ENCODE measurements around the gene EEFSEC. TPM values are rescaled to one million over a fixed set of nuclear protein-coding genes. Genes with fewer than 3 reads are reported as not detected.

EEFSEC gene
- total RNA-seq, 1 donor from 2014 or later = 6.1 TPM

DNA sequence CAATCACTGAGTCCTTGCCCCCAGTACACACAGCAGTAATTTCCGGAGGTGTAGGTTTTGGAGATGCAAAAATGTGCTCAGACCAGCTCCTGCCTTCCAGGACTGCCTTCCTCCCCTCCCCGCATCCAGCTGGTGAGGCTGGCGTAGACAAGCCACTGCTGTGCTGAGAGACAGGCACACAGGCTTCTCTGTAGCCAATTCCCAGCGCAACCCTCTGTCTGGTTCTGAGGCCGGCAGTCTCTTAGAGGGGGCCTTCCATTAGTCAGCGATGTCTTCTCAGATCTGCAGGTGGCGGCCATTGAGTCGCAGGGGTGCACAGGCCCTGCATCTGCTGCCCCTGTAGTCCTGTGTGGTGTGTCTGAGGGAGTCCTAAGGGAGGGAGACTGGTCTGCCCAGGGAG lies 199.0 kb downstream of the EEFSEC start:
- Mint-ChIP-seq H3K27ac (ENCODE audit: unreplicated experiment) (no peak overlapping the region), H3K9me3 (ENCODE audit: unreplicated experiment) (no peaks in the 10 kb centered on the region), H3K4me3 (ENCODE audit: unreplicated experiment) (no peak overlapping the region), H3K4me1 (ENCODE audit: low read depth, unreplicated experiment) (peaks cover 15% of the 10 kb centered on the region), H3K27me3 (ENCODE audit: low read depth, unreplicated experiment) (peaks cover 2% of the 10 kb centered on the region), H3K36me3 (ENCODE audit: low read depth, unreplicated experiment) (peaks cover 10% of the 10 kb centered on the region)
- Histone ChIP-seq H3K27me3 (ENCODE audit: insufficient read depth, low read length) (no peaks in the 10 kb centered on the region), H3K4me3 (ENCODE audit: insufficient read depth, low read depth, low read length) (no peak overlapping the region), H3K4me2 (ENCODE audit: low read length) (no peak overlapping the region), H3K27ac (ENCODE audit: low read depth, low read length) (no peak overlapping the region), H3K79me2 (ENCODE audit: insufficient read depth, low read length) (no peaks in the 10 kb centered on the region), H2AFZ (ENCODE audit: low read depth, low read length) (no peak overlapping the region), H3K4me1 (ENCODE audit: insufficient read depth, low read length) (peaks cover 6% of the 10 kb centered on the region), H3K9ac (ENCODE audit: low read length) (no peak overlapping the region), H3K9me3 (ENCODE audit: insufficient read depth, low read depth, low read length) (no peaks in the 10 kb centered on the region), H3K36me3 (ENCODE audit: insufficient read depth, low read length) (no peaks in the 10 kb centered on the region), H4K20me1 (ENCODE audit: insufficient read depth, low read length) (peaks cover 8% of the 10 kb centered on the region)
- DNase-seq (ENCODE audit: low read depth) (no peak), FAIRE-seq (no peak)
- TF ChIP-seq EZH2 (IDR thresholded peaks at IDR 0.05; ENCODE audit: insufficient read depth, low read length) = no peak
- TF ChIP-seq, protein P1, sequence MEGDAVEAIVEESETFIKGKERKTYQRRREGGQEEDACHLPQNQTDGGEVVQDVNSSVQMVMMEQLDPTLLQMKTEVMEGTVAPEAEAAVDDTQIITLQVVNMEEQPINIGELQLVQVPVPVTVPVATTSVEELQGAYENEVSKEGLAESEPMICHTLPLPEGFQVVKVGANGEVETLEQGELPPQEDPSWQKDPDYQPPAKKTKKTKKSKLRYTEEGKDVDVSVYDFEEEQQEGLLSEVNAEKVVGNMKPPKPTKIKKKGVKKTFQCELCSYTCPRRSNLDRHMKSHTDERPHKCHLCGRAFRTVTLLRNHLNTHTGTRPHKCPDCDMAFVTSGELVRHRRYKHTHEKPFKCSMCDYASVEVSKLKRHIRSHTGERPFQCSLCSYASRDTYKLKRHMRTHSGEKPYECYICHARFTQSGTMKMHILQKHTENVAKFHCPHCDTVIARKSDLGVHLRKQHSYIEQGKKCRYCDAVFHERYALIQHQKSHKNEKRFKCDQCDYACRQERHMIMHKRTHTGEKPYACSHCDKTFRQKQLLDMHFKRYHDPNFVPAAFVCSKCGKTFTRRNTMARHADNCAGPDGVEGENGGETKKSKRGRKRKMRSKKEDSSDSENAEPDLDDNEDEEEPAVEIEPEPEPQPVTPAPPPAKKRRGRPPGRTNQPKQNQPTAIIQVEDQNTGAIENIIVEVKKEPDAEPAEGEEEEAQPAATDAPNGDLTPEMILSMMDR (IDR thresholded peaks at IDR 0.05; ENCODE audit: insufficient read depth, low read depth, low read length) = no peak

DNA sequence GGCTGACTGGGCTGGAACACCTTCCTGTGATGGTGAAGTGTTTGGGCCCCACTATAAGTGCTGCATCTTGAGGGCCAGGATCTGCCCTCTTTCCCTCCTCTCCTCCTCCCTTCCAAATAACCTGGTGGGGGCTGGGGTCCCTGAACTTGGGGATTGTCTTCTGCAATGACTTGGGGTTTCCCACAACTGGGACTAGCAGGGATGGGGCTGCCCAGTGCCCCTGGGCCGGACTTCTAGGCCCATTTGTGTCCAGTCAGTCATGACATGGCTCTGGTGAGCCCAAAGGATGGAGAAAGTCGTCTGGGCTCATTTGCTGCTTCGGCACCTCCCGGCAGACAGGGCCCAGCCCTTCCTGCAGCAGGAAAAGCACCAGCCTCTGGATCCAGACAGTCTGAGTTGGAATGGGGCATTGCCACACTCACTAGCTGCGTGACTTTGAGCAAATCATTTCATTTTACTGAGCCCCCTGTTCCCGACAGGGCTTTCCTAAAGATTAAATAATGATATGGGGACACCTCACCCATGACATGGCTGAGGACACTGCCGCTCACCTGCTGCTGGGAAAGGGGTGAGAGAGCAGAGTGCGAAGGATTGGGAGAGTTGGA lies 200.2 kb downstream of the EEFSEC start:
- H3K9me3 Mint-ChIP-seq (ENCODE audit: unreplicated experiment) = no peaks in the 10 kb centered on the region
- DNase-seq (ENCODE audit: low read depth) (no peak), FAIRE-seq (no peak)
- peaks cover 10% of the 10 kb centered on the region for H3K36me3 Mint-ChIP-seq (ENCODE audit: low read depth, unreplicated experiment)
- no peak overlapping the region for H3K4me3 Mint-ChIP-seq (ENCODE audit: unreplicated experiment)
- Histone ChIP-seq H3K79me2 (ENCODE audit: insufficient read depth, low read length) (no peaks in the 10 kb centered on the region), H3K4me1 (ENCODE audit: insufficient read depth, low read length) (peaks cover 6% of the 10 kb centered on the region), H3K9ac (ENCODE audit: low read length) (no peak overlapping the region), H3K36me3 (ENCODE audit: insufficient read depth, low read length) (no peaks in the 10 kb centered on the region), H3K27ac (ENCODE audit: low read depth, low read length) (no peak overlapping the region), H4K20me1 (ENCODE audit: insufficient read depth, low read length) (peaks cover 8% of the 10 kb centered on the region), H3K9me3 (ENCODE audit: insufficient read depth, low read depth, low read length) (no peaks in the 10 kb centered on the region), H3K4me3 (ENCODE audit: insufficient read depth, low read depth, low read length) (no peak overlapping the region), H2AFZ (ENCODE audit: low read depth, low read length) (no peak overlapping the region), H3K27me3 (ENCODE audit: insufficient read depth, low read length) (no peaks in the 10 kb centered on the region), H3K4me2 (ENCODE audit: low read length) (no peak overlapping the region)
- peaks cover 14% of the 10 kb centered on the region for H3K4me1 Mint-ChIP-seq (ENCODE audit: low read depth, unreplicated experiment)
- no peak overlapping the region for H3K27ac Mint-ChIP-seq (ENCODE audit: unreplicated experiment)
- TF ChIP-seq EZH2 (IDR thresholded peaks at IDR 0.05; ENCODE audit: insufficient read depth, low read length) = no peak
- TF ChIP-seq, protein P1 (IDR thresholded peaks at IDR 0.05; ENCODE audit: insufficient read depth, low read depth, low read length) = no peak
- peaks cover 4% of the 10 kb centered on the region for H3K27me3 Mint-ChIP-seq (ENCODE audit: low read depth, unreplicated experiment)

DNA sequence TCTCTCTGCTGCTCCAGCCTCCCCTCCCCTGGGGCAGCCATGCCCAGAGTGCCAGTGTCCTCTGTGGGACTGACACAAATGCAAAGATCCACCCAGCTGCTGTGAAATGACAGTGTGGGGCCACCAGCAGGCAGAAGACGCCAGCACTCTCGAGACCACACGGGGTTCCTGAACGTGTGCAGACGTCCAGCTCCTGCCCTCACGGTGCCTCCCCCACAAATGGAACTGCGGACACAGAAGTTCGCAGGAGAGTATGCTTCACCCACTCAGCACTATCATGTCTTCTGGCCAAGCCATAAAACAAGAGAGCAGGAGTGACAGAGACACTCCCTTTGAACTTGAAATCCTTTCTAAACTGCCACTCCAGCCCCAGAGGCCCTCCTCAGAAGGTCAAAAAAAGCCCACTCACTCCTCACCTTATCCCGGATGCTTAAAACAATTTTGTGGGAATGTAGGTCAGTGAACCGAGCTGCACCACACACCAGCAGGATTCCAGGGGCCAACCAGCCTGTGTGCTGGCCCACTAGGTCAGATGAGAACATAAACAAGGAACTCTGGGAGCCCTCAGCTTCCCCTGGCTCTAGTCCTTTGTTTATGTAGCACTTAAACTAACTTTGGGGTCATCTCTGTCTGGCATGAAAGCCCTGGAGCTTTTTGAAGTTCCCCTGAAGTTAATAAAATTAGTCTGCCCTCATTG lies 200.9 kb downstream of the EEFSEC start:
- no peak overlapping the region for H3K4me2 ChIP-seq (ENCODE audit: low read length)
- peaks cover 6% of the 10 kb centered on the region for H3K4me1 ChIP-seq (ENCODE audit: insufficient read depth, low read length)
- TF ChIP-seq, protein P1 (IDR thresholded peaks at IDR 0.05; ENCODE audit: insufficient read depth, low read depth, low read length) = no peak
- TF ChIP-seq EZH2 (IDR thresholded peaks at IDR 0.05; ENCODE audit: insufficient read depth, low read length) = no peak
- H3K27ac ChIP-seq (ENCODE audit: low read depth, low read length) = no peak overlapping the region
- H3K79me2 ChIP-seq (ENCODE audit: insufficient read depth, low read length) = no peaks in the 10 kb centered on the region
- FAIRE-seq (no peak), DNase-seq (ENCODE audit: low read depth) (peak; percentile 60)
- H3K9me3 Mint-ChIP-seq (ENCODE audit: unreplicated experiment) = no peaks in the 10 kb centered on the region
- H3K4me3 Mint-ChIP-seq (ENCODE audit: unreplicated experiment) = no peak overlapping the region
- peaks cover 9% of the 10 kb centered on the region for H3K4me1 Mint-ChIP-seq (ENCODE audit: low read depth, unreplicated experiment)
- H3K9ac ChIP-seq (ENCODE audit: low read length) = no peak overlapping the region
- H4K20me1 ChIP-seq (ENCODE audit: insufficient read depth, low read length) = peaks cover 8% of the 10 kb centered on the region
- peaks cover 10% of the 10 kb centered on the region for H3K36me3 Mint-ChIP-seq (ENCODE audit: low read depth, unreplicated experiment)
- H3K27me3 Mint-ChIP-seq (ENCODE audit: low read depth, unreplicated experiment) = peaks cover 4% of the 10 kb centered on the region
- no peak overlapping the region for H3K27ac Mint-ChIP-seq (ENCODE audit: unreplicated experiment)
- H2AFZ ChIP-seq (ENCODE audit: low read depth, low read length) = no peak overlapping the region
- no peaks in the 10 kb centered on the region for H3K36me3 ChIP-seq (ENCODE audit: insufficient read depth, low read length)
- H3K27me3 ChIP-seq (ENCODE audit: insufficient read depth, low read length) = no peaks in the 10 kb centered on the region
- no peaks in the 10 kb centered on the region for H3K9me3 ChIP-seq (ENCODE audit: insufficient read depth, low read depth, low read length)
- no peak overlapping the region for H3K4me3 ChIP-seq (ENCODE audit: insufficient read depth, low read depth, low read length)
